B cell (primary cell): ENCODE measurements around the gene PTPRN2. TPM values are rescaled to one million over a fixed set of nuclear protein-coding genes. Genes with fewer than 3 reads are reported as not detected.

ENCODE experiments used
- ATAC-seq: fragments of 200-7000 bp; cut with Tn5 transposase; one replicate; pipeline ENCODE4 v1.10.0; 2021; ENCODE audit warnings: low read depth, mild to moderate bottlenecking, moderate number of reproducible peaks, moderate library complexity
- CTCF ChIA-PET: fragments of 350-600 bp; sonication (Branson Sonifier 250); formaldehyde crosslinking; loops from one replicate; lab custom pipeline; 2021; ENCODE audit warnings: antibody characterized with exemption, inconsistent platforms; lab: Charles Lee
- POLR2A ChIA-PET: fragments of 350-600 bp; sonication (Branson Sonifier 250); formaldehyde crosslinking; loops from one replicate; lab custom pipeline; 2021; ENCODE audit warnings: antibody characterized with exemption; lab: Charles Lee
- DNase-seq: peaks from one replicate; pipeline ENCODE4 v3.0.0; 2013
- H2AFZ ChIP-seq: 2 replicates; pipeline ENCODE4 v1.6.1; 2012; ENCODE audit warnings: mild to moderate bottlenecking, low read depth, low read length; ENCODE audit not compliant: insufficient read depth, poor library complexity, severe bottlenecking
- H3K27ac ChIP-seq, 2 donors: 1 replicate in 1 of 2; 2 replicates in 1 of 2; pipeline ENCODE4 v1.5.1; 2012 to 2013; ENCODE audit warnings: low read length in 2 of 2, mild to moderate bottlenecking in 2 of 2, moderate library complexity in 1 of 2
- H3K27me3 ChIP-seq, 4 experiments: fragments of 200-600 bp in 1 of 4; sonication (generic) in 1 of 4; replicated peaks in 1 of 4; 1 replicate in 2 of 4; 2 replicates in 2 of 4; pipeline versions ENCODE4 v1.6.1 to v1.7.0; 2013 to 2016; ENCODE audit warnings: low read length in 3 of 4, mild to moderate bottlenecking in 2 of 4, mixed read lengths in 1 of 4, moderate library complexity in 1 of 4; ENCODE audit not compliant: insufficient read depth in 4 of 4, control insufficient read depth in 3 of 4; ENCODE audit errors: control extremely low read depth in 1 of 4
- H3K36me3 ChIP-seq, 2 experiments: replicated peaks in 1 of 2; 1 replicate in 1 of 2; 2 replicates in 1 of 2; pipeline versions ENCODE4 v1.6.1 to v1.7.1; 2013; ENCODE audit warnings: low read length in 1 of 2; ENCODE audit not compliant: insufficient read depth in 2 of 2, control insufficient read depth in 1 of 2; ENCODE audit errors: control extremely low read depth in 1 of 2, extremely low read depth in 1 of 2
- H3K4me1 ChIP-seq, 2 donors: fragments of 200-600 bp in 1 of 2; sonication (generic) in 1 of 2; 1 replicate in 1 of 2; 2 replicates in 1 of 2; pipeline versions ENCODE4 v1.5.1 to v1.6.1; 2013 to 2017; ENCODE audit warnings: low read length in 2 of 2; ENCODE audit not compliant: control insufficient read depth in 2 of 2, insufficient read depth in 2 of 2
- H3K4me2 ChIP-seq: replicated peaks from 2 replicates; pipeline ENCODE3; 2012; ENCODE audit warnings: mild to moderate bottlenecking, low read depth, low read length; ENCODE audit not compliant: poor library complexity, severe bottlenecking
- H3K4me3 ChIP-seq, 5 experiments: fragments of 200-600 bp in 1 of 5; sonication (generic) in 1 of 5; 1 replicate in 3 of 5; 2 replicates in 2 of 5; pipeline versions ENCODE4 v1.5.1 to v1.7.0; 2011 to 2016; ENCODE audit warnings: low read length in 4 of 5, mild to moderate bottlenecking in 4 of 5, low read depth in 2 of 5, control low read depth in 1 of 5, moderate library complexity in 1 of 5; ENCODE audit not compliant: insufficient read depth in 1 of 5; ENCODE audit errors: control extremely low read depth in 1 of 5, extremely low read depth in 1 of 5
- H3K79me2 ChIP-seq: fragments of 200-600 bp; sonication (generic); one replicate; pipeline ENCODE4 v1.6.0; 2016; ENCODE audit warnings: low read length; ENCODE audit not compliant: control insufficient read depth, insufficient read depth
- H3K9ac ChIP-seq: fragments of 200-600 bp; sonication (generic); 2 replicates; pipeline ENCODE4 v1.6.1; 2017; ENCODE audit warnings: mild to moderate bottlenecking, low read length, moderate library complexity
- H3K9me3 ChIP-seq, 3 donors: one replicate each; pipeline versions ENCODE4 v1.6.1 to v1.7.1; 2013; ENCODE audit warnings: low read length in 2 of 3; ENCODE audit not compliant: control insufficient read depth in 2 of 3, insufficient read depth in 1 of 3; ENCODE audit errors: control extremely low read depth in 1 of 3
- H4K20me1 ChIP-seq: 2 replicates; pipeline ENCODE4 v1.6.0; 2012; ENCODE audit warnings: mild to moderate bottlenecking, low read length; ENCODE audit not compliant: insufficient read depth, control insufficient read depth, poor library complexity, severe bottlenecking
- H3K27ac Mint-ChIP-seq: one replicate; pipeline ENCODE4 v1.8.0; 2021; ENCODE audit warnings: mixed read lengths
- H3K27me3 Mint-ChIP-seq: one replicate; pipeline ENCODE4 v1.8.0; 2021; ENCODE audit warnings: mixed read lengths
- H3K4me1 Mint-ChIP-seq: one replicate; pipeline ENCODE4 v1.8.0; 2021; ENCODE audit warnings: mixed read lengths
- H3K4me3 Mint-ChIP-seq: one replicate; pipeline ENCODE4 v1.8.0; 2021; ENCODE audit warnings: mixed read lengths
- H3K9me3 Mint-ChIP-seq: one replicate; pipeline ENCODE4 v1.8.0; 2022; ENCODE audit warnings: mixed read lengths; ENCODE audit not compliant: insufficient read depth
- EZH2 ChIP-seq: IDR thresholded peaks from 2 replicates; pipeline ENCODE4 v1.6.1; 2012; ENCODE audit warnings: borderline replicate concordance, low read depth, mild to moderate bottlenecking, moderate library complexity, low read length; ENCODE audit not compliant: insufficient read depth, poor library complexity, severe bottlenecking
- WGBS: methylation state at CpG from one replicate; pipeline ENCODE4 v1.1.5; 2013; ENCODE audit warnings: missing lambda C conversion rate; ENCODE audit not compliant: insufficient coverage; 5-methylcytosine and 5-hydroxymethylcytosine counted together
- intact Hi-C: fragments of 100-400 bp; cut with micrococcal nuclease; formaldehyde crosslinking; loops from one replicate; pipeline ENCODE4 v1.10.0; 2022
- polyA plus RNA-seq: library from polyadenylated mRNA; depleted of rRNA; stranded (reverse); fragments of >200 nt; gene quantifications from 2 replicates; pipeline ENCODE4 v1.2.3, GENCODE V29; 2012
- total RNA-seq, 2 donors: library from RNA; stranded (reverse); fragments of 120-200 nt in 1 of 2; gene quantifications; 1 replicate in 1 of 2; 2 replicates in 1 of 2; pipeline versions ENCODE4 v1.2.3 to v1.2.4, GENCODE V29; 2013 to 2022
- TF ChIP-seq, protein P1 (sequence below): fragments of 200-600 bp; IDR thresholded peaks from one replicate; pipeline ENCODE4 v1.8.0; 2022; ENCODE audit warnings: antibody characterized with exemption, mild to moderate bottlenecking

The PTPRN2 gene
- total and polyA plus RNA-seq, 2 donors (not counting 1 experiment from before 2014, with no cell fraction given): 2.0 to 5.0 TPM

- WGBS: 82% methylated on average over 15 of the region's 26 CpGs
- Histone ChIP-seq H3K36me3 (no peaks in the 10 kb centered on the region), H3K79me2 (no peaks in the 10 kb centered on the region), H3K9ac (no peak overlapping the region), H3K4me2 (no peak overlapping the region), H3K27ac (no peak overlapping the region), H3K9me3 (peaks cover 0 to 40% (median 0%) of the 10 kb centered on the region in 3 donors), H4K20me1 (no peaks in the 10 kb centered on the region), H3K27me3 (no peaks in the 10 kb centered on the region), H3K4me1 (peaks cover 8 to 14% of the 10 kb centered on the region in 2 donors), H3K4me3 (no peak overlapping the region), H2AFZ (no peak overlapping the region)
- Mint-ChIP-seq H3K4me1 (peaks cover 10% of the 10 kb centered on the region), H3K27me3 (no peaks in the 10 kb centered on the region), H3K27ac (no peak overlapping the region), H3K4me3 (no peak overlapping the region), H3K9me3 (no peaks in the 10 kb centered on the region)
- POLR2A ChIA-PET: no interaction called here
- CTCF ChIA-PET: no interaction called here
- intact Hi-C loops: no loop called here
- no peak for ATAC-seq
- DNase-seq: no peak
- TF ChIP-seq, protein P1, sequence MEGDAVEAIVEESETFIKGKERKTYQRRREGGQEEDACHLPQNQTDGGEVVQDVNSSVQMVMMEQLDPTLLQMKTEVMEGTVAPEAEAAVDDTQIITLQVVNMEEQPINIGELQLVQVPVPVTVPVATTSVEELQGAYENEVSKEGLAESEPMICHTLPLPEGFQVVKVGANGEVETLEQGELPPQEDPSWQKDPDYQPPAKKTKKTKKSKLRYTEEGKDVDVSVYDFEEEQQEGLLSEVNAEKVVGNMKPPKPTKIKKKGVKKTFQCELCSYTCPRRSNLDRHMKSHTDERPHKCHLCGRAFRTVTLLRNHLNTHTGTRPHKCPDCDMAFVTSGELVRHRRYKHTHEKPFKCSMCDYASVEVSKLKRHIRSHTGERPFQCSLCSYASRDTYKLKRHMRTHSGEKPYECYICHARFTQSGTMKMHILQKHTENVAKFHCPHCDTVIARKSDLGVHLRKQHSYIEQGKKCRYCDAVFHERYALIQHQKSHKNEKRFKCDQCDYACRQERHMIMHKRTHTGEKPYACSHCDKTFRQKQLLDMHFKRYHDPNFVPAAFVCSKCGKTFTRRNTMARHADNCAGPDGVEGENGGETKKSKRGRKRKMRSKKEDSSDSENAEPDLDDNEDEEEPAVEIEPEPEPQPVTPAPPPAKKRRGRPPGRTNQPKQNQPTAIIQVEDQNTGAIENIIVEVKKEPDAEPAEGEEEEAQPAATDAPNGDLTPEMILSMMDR: no peak
- TF ChIP-seq EZH2: no peak
These were observed 928.7 kb downstream of the PTPRN2 start for GRCh38 chr7:157658851-157659412.
